HepG2 (cell line): Measurements from ENCODE around the gene SLC8A2. TPM values are rescaled to one million over a fixed set of nuclear protein-coding genes. Genes with fewer than 3 reads are reported as not detected.

Experiments used
- ARNTL ChIP-seq: sonication (generic); formaldehyde crosslinking; IDR thresholded peaks from 2 replicates; pipeline ENCODE4 v1.4.0; 2020; ENCODE audit warnings: mild to moderate bottlenecking, missing genetic modification reagents
- CCAR2 ChIP-seq: fragments of 200-400 bp; formaldehyde crosslinking; optimal IDR thresholded peaks from 2 replicates; pipeline ENCODE3; 2018; ENCODE audit warnings: low read depth, mild to moderate bottlenecking, low read length, moderate library complexity
- FOSL1 ChIP-seq: sonication (generic); formaldehyde crosslinking; IDR thresholded peaks from 2 replicates; pipeline ENCODE4 v1.9.0; 2021; ENCODE audit warnings: missing genetic modification reagents, borderline replicate concordance
- HNRNPH1 ChIP-seq: fragments of 200-400 bp; formaldehyde crosslinking; optimal IDR thresholded peaks from 2 replicates; pipeline ENCODE3; 2017; ENCODE audit warnings: mild to moderate bottlenecking, low read depth, low read length
- IKZF1 ChIP-seq: fragments of 450-650 bp; IDR thresholded peaks from 2 replicates; pipeline ENCODE4 v1.7.1; 2016
- KLF6 ChIP-seq: IDR thresholded peaks from 2 replicates; pipeline ENCODE4 v1.8.0; 2016; ENCODE audit warnings: missing biosample characterization, missing genetic modification reagents
- ONECUT2 ChIP-seq: sonication (generic); formaldehyde crosslinking; IDR thresholded peaks from 2 replicates; pipeline ENCODE4 v1.4.0; 2020; ENCODE audit warnings: missing genetic modification reagents
- PRMT3 ChIP-seq: sonication (generic); formaldehyde crosslinking; IDR thresholded peaks from 2 replicates; pipeline ENCODE4 v1.8.1; 2022; ENCODE audit warnings: low read depth, mild to moderate bottlenecking, moderate library complexity, missing genetic modification reagents, borderline replicate concordance
- RAD21 ChIP-seq: fragments of 450-650 bp; formaldehyde crosslinking; IDR thresholded peaks from 2 replicates; pipeline ENCODE4 v1.5.0; 2020; ENCODE audit warnings: mild to moderate bottlenecking
- SMARCE1 ChIP-seq: fragments of 450-650 bp; IDR thresholded peaks from 2 replicates; pipeline ENCODE4 v1.6.1; 2017; ENCODE audit warnings: borderline replicate concordance
- SOX6 ChIP-seq, 2 experiments: fragments of 450-650 bp in 1 of 2; sonication (generic) in 1 of 2; formaldehyde crosslinking in 1 of 2; IDR thresholded peaks; 2 replicates each; pipeline versions ENCODE4 v1.4.0 to v1.6.1; 2017 to 2020; ENCODE audit warnings: antibody characterized with exemption in 1 of 2, mild to moderate bottlenecking in 1 of 2, missing genetic modification reagents in 1 of 2
- TBP ChIP-seq: sonication (generic); formaldehyde crosslinking; IDR thresholded peaks from 2 replicates; pipeline ENCODE4 v1.5.0; 2020; ENCODE audit warnings: missing genetic modification reagents
- TCF7 ChIP-seq: sonication (generic); IDR thresholded peaks from 2 replicates; pipeline ENCODE4 v1.6.1; 2016; ENCODE audit warnings: antibody characterized with exemption, low read depth
- TRIM24 ChIP-seq: sonication (generic); formaldehyde crosslinking; IDR thresholded peaks from 2 replicates; pipeline ENCODE4 v1.8.0; 2022; ENCODE audit warnings: mild to moderate bottlenecking, missing genetic modification reagents
- YEATS2 ChIP-seq: sonication (generic); formaldehyde crosslinking; IDR thresholded peaks from 2 replicates; pipeline ENCODE4 v1.4.0; 2020; ENCODE audit warnings: missing genetic modification reagents, borderline replicate concordance
- YEATS4 ChIP-seq: sonication (generic); formaldehyde crosslinking; IDR thresholded peaks from 2 replicates; pipeline ENCODE4 v1.4.0; 2020; ENCODE audit warnings: missing genetic modification reagents, borderline replicate concordance
- ZNF672 ChIP-seq: sonication (generic); formaldehyde crosslinking; IDR thresholded peaks from 2 replicates; pipeline ENCODE4 v1.8.1; 2022; ENCODE audit warnings: missing genetic modification reagents
- ZNF839 ChIP-seq: sonication (generic); formaldehyde crosslinking; IDR thresholded peaks from 2 replicates; pipeline ENCODE4 v1.4.0; 2020; ENCODE audit warnings: missing genetic modification reagents, mild to moderate bottlenecking, borderline replicate concordance
- polyA plus RNA-seq, 8 experiments: library from polyadenylated mRNA; depleted of rRNA in 3 of 8; stranded (reverse) in 7 of 8; unstranded in 1 of 8; fragments of >200 nt; fragmentation: Illumina TruSeq in 4 of 8; extraction: Trizol in 4 of 8; gene quantifications; 2 replicates each; pipeline versions ENCODE4 v1.2.1 to v1.2.3, GENCODE V29; 2011 to 2016; ENCODE audit warnings: low read depth in 4 of 8, missing spikeins in 1 of 8, mixed read lengths in 1 of 8; ENCODE audit not compliant: insufficient read depth in 1 of 8
- total RNA-seq, 5 experiments: library from RNA; depleted of rRNA; stranded (reverse); fragments of >200 nt; fragmentation: Illumina TruSeq; extraction: Trizol; gene quantifications; 2 replicates each; pipeline ENCODE4 v1.2.3, GENCODE V29; 2016; ENCODE audit warnings: low read depth in 1 of 5
- TF ChIP-seq, protein P1 (sequence below): IDR thresholded peaks from 2 replicates; pipeline ENCODE4 v1.6.1; 2012; ENCODE audit warnings: low read length, improper control_type of control experiment
- TF ChIP-seq, protein P2 (sequence below): sonication (generic); formaldehyde crosslinking; IDR thresholded peaks from 2 replicates; pipeline ENCODE4 v1.4.0; 2020; ENCODE audit warnings: mild to moderate bottlenecking, missing genetic modification reagents

SLC8A2 gene
- total and polyA plus RNA-seq, 2 of the 13 experiments (the other 11 are each of a cell fraction or from before 2014, with no cell fraction given): 0.02 TPM; not detected in 1

GRCh38 chr19:47483800-47484690 is 12.4 kb upstream of the SLC8A2 start, which contains the start of gene KPTN (continued):
- TF ChIP-seq SOX6 (IDR thresholded peaks at IDR 0.05) (no peak), SOX6 (CRISPR knock-in tag; IDR thresholded peaks at IDR 0.05) (peak; percentile 63), TCF7 (no peak), TBP (no peak), YEATS4 (CRISPR knock-in tag) (0 out of 2 replicates have a peak, but pooled peaks have one; percentile 53), YEATS2 (CRISPR knock-in tag) (peak; percentile 78), CCAR2 (no peak), FOSL1 (no peak), RAD21 (peak; percentile 68), KLF6 (CRISPR knock-in tag) (0 out of 2 replicates have a peak, but pooled peaks have one; percentile 12), PRMT3 (no peak), IKZF1 (no peak), ONECUT2 (CRISPR knock-in tag) (0 out of 2 replicates have a peak, but pooled peaks have one; percentile 17), ARNTL (CRISPR knock-in tag) (0 out of 2 replicates have a peak, but pooled peaks have one; percentile 29), ZNF672 (CRISPR knock-in tag) (no peak), ZNF839 (CRISPR knock-in tag) (no peak), SMARCE1 (no peak), TRIM24 (CRISPR knock-in tag) (no peak), HNRNPH1 (no peak)
- TF ChIP-seq, protein P1, sequence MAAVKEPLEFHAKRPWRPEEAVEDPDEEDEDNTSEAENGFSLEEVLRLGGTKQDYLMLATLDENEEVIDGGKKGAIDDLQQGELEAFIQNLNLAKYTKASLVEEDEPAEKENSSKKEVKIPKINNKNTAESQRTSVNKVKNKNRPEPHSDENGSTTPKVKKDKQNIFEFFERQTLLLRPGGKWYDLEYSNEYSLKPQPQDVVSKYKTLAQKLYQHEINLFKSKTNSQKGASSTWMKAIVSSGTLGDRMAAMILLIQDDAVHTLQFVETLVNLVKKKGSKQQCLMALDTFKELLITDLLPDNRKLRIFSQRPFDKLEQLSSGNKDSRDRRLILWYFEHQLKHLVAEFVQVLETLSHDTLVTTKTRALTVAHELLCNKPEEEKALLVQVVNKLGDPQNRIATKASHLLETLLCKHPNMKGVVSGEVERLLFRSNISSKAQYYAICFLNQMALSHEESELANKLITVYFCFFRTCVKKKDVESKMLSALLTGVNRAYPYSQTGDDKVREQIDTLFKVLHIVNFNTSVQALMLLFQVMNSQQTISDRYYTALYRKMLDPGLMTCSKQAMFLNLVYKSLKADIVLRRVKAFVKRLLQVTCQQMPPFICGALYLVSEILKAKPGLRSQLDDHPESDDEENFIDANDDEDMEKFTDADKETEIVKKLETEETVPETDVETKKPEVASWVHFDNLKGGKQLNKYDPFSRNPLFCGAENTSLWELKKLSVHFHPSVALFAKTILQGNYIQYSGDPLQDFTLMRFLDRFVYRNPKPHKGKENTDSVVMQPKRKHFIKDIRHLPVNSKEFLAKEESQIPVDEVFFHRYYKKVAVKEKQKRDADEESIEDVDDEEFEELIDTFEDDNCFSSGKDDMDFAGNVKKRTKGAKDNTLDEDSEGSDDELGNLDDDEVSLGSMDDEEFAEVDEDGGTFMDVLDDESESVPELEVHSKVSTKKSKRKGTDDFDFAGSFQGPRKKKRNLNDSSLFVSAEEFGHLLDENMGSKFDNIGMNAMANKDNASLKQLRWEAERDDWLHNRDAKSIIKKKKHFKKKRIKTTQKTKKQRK: no peak
- TF ChIP-seq, protein P2, sequence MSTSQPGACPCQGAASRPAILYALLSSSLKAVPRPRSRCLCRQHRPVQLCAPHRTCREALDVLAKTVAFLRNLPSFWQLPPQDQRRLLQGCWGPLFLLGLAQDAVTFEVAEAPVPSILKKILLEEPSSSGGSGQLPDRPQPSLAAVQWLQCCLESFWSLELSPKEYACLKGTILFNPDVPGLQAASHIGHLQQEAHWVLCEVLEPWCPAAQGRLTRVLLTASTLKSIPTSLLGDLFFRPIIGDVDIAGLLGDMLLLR (CRISPR knock-in tag): 0 out of 2 replicates have a peak, but pooled peaks have one; percentile 6
